Stimulated activated CD4-positive, alpha-beta T cell treated with anti-CD3 and anti-CD28 coated beads, TNF-alpha, amount 100 ng/mL, for 48 hours (primary cell): ENCODE data around the gene MOK.
A peak's percentile ranks its signal among the peaks of the same experiment; 100 is the strongest.
"Not testable (repeated sequence)": the region's sequence is repeated elsewhere in the genome, so short reads cannot be mapped to it uniquely, and the experiment has no call there.

Source experiments
- DNase-seq, 3 donors: peaks; one replicate each; pipeline ENCODE4 v3.0.0-alpha.2; 2020; ENCODE audit warnings: low read depth in 3 of 3

Gene MOK

DNA sequence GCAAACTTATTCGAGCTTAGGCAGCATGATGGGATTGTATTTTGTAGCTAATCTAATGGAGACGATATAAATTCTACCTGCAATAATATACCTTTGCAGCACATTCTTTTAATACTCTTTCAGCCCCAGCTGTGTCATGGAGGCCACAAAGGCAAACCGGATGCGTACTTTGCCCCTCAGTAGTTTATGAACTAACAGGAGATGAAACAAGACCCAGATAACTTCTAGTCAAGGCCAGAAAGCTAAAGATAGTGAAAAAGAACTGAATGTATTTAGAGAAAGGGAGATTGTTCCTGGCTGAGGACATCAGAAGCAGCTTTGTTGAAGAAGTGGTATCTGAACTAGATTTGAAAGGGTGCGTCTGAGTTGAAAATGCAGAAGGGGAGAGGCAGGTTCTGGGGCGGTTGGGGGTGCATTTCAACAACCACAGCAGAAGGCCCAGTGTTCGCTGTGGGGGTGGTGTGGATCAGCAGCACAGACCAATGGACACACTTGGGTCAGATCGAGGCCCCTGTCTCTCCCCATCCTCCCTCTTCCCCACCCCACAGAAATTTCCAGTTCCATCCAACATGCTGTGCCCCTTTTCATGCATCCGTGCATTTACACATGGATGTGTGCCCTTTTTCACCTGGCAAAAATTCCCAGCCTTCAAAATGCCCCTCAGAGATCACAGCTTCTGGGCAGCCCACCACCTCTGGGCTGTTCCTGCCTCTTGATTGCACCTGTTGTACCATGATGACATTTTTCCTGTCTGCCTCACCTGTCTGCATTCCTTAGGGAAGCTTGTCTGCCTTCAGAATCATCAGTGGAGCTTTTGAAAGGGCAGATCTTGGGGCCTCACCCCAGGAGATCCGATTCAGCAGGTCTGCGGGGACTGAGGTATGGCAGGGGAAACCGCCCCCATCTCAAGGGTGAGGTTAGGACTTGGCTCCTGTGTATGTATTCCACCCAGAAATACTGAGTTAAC is 16.8 kb upstream of the MOK start:
- DNase-seq, result no peak

DNA sequence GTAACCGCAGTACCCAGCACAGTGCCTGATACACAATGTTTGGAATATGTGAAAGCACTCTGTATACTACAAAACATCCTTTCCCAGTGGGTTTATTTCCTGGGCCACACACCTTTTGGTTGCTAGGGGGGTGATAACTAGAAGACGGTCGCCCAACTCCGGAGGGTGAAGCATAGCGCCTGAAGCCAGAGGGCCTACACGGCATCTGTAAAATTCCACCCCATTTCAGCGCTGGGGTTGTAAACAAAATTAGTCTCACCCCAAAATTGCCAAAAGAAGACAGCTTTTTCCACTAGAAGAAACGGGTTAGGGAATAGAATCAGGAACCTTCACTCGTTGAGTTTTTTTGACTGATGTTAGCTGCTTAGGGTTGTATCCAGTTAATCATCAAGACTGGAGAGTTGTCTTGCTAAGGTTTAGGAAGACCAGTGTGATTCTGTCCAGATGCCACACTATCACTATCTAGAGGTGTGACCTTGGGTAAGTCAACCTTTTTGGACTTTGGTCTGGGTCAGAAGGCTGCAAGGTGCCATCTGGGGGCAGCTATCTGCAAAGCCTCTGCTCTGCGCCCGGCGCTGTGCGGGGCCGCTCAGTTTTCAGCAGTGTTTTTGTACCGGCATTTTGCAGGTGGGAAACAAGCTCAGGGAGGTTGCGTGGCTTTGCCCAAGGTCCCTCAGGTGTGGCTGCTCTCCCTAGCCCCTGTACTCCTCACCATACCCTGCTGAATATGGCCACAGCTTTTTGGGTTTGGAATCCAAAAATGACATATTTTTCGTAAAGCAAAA is 15.9 kb upstream of the MOK start:
- DNase-seq, result no peak

DNA sequence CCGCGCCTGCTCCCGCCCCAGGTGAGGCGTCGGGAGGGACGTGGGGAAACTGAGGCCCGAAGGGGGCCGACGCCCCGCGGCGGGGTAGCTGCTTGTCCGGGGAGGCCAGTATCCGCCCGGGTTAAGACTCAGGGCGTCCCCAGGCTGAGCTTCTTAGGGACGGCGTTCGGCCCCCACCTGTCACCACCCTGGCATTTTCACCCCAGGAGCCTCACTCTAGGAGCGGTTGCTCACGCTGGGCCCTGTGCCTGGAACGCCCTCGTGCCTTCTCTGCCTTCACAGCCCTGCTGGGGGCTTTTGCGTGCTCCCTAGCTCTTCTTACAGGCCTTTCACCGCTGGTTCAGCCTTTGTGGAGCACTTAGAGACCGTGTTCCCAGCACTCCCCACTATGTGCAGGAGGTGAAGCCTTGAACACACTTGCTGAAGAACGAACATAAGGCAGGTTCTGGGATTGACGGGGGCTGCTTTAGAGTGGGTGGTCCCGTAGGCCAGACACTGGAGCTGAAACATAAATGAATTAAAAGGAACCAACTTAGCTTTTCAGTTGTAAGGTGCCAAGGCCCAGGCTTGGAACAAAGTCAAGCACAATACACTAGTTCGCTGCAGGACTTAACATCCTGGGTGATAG is 15.2 kb upstream of the MOK start:
- no peak for DNase-seq

DNA sequence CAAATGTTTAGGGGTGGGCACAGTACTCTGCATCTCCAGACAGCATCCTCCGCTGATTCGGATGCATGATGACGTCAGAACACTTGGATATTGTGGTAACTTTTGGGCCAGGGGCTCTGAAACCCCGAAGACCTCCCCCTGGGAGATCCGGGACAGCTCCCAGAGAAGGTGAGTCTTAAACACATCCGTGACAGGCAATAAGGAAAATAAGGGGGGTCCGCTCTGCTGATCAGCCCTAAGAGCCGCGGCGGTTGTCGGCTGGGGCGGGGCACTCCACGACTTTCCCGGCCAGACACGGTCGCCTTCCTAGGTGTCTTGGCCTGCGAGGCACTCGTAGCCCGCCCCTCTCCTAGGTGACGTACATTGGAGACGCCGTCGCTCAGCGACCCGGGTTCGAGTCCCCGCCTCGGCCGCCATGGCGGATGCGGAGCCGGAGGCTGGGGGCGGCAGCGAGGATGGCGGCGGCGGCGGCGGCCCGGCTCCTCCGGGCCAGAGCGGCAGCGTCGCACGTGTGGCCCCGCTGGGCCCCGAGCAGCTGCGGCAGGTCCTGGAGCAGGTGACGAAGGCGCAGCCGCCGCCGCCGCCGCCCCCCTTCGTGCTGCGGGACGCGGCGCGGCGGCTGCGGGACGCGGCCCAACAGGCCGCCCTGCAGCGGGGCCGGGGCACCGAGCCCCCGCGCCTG is 14.5 kb upstream of the MOK start, which contains the start of gene ZNF839:
Gene ZNF839 (plus strand): TSS at position 396 of the 682 bp plus-strand sequence. CDS start 20 bp downstream, at position 416.
- peak; percentile 89 to 95 (median 91) for DNase-seq

DNA sequence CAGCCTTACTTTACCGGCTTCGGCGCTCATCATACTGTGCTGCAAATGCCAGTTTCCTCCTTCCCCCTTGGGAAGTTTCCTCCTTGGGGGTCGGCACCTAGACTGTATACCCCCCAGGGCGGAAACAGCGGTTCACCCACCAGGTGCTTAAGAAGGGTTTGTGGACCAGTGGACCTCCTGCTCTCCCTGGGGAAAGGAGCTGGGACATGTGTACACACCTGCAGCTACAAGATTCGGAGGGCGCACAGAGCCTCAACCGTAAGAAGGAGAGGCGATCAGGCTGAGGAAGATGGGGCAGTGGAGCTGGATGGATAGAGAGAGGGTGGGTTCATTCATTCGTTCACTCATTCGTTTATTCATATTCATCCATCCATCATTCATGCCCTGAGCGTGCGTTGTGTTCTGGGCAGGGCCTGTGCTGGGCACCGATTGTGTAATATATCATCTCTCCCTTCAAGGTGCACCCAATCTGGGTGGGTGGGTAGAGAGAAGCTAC is 13.9 kb upstream of the MOK start:
- DNase-seq, result no peak

DNA sequence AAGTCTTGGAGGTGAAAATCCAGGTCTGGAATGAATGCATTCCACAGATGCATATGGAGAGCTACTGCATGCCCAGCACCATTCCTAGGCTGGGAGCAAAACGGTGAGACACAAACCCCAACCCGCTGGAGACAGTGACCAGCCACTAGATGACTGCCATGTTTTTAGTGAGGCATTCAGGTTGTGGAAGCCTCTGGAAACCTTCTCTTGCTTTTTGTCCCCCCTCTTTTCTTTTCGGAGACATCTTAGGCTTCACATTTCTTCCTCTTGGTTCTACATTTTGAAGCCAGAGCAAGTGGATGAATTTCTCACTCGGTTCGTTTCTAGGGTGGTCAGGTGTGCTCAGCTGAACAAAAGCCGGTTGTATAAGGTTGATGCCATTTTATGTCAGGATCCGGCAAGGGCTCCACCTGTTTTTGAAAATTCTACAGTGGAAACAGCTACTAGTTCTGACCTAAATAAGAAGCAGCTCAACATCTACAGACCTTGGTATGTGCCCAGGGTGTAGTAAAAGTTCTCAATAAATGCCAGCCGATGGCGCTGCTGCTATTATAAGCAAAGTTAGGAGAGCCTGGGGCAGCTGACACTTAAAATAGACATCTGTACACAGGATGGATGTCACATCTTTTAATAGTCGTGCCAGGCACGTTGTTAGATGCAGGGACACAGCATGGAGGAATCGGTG is 12.7 kb upstream of the MOK start:
- DNase-seq, result no peak

DNA sequence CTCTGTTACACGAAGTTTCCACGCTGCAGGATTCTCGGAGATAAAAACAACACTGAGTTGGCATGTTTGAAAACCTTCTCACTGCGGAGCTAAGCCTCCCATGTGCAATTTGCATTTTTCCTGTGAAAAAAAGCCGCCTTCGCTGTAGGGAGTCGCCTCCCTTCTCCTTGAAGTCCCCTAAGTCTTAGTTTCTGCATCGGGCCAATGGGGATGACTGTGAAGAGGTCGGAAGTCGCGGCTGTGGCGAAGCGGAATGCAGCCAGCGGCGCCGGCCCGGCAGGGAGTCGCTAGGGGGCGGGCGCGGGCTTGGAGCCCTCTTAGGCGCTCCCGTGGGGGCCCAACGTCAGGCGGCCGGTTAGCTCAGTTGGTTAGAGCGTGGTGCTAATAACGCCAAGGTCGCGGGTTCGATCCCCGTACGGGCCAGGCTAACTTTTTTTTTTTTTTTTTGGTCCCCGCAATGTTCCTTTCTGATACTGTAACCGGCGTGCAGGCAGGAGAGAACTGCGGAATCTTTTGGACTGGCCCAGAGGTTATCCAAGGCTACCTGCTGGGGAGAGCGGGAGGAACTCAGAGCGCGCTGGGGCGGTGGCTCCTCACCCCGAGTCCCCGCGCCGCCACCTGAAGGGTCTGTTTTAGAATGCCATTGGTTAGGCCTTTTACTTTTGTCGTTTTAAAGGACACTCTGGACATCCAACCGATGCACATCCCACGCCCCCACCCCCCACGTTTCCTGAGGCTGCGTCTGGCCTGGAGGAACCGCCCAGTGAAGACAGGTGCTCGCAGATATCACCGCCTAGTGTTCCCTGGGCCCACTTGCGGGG is 12.0 kb upstream of the MOK start:
- DNase-seq, result peak; percentile 87 to 95 (median 92)

DNA sequence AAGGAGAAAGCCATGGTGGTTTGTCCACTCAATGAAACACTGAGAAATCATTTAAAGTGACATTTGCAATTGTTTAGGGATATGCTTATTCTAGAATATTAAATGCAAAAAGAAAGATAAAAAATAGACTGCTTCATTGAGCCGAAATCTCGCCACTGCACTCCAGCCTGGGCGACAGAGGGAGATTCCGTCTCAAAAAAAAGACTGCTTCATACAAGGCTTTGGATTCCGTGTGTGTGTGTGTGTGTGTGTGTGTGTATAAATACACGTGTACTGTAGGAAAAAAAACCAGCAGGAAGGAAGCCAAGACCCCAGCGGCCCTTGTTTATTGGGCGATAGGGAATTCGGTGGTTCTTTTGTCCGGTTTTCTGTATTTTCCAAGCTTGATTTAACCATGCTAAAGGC is 11.4 kb upstream of the MOK start:
- DNase-seq, result no peak

DNA sequence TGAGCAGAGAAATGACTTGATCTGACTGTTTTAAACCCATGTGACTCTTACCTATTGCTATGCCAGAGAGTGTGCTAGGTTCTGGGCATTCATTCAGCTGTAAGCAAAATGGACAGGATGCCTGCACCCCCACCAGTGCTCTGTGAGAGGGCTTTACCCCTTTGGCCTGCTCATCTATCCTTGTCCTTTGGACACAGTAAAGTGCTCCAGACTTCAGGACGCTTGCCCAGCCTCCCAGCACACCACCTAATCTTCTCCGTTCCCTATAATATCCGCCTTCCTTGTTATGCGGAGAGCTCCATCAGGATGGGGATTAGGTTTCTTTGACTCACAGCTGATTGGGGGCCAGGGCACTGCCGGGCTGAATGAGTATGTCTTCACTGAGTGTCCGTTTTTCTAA is 10.2 kb upstream of the MOK start:
- no peak for DNase-seq

DNA sequence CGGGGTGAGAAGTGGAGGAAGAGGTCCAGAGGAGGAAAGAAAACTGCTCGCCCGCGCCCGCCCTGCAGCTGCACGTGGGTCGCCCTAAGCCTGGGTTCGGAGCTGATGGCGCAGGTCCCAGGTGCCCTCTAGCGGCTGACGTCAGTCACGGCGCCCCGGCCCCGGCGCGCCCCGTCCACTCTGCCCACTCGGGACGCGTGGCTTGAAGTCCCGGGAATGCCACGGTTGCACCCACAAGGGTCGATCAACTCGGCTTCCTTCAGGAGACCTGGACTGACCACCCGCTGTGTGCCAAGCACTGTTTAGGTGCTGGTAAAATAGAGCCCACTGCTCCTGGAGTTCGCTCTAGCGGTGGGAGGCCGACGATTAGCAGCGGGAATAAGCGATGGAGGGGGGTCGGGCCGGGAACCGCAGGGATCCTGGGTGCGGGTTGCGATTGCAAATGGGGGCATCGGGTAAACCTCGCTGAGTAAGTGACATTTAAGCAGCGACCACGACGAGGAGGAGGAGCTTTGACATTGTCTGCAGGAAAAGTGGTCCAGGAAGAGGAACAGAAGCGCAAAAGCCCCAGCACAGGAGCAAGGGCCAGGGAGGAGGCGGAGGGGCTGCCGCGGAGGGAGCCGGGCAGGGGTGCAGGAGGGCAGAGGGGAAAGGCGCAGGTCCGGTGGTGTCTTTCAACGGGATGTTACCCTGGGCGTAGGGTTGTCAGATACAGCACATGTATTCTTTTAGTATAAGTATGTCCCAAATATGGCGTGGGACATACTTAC is 9.5 kb upstream of the MOK start:
- peak; percentile 56 to 73 (median 68) for DNase-seq

DNA sequence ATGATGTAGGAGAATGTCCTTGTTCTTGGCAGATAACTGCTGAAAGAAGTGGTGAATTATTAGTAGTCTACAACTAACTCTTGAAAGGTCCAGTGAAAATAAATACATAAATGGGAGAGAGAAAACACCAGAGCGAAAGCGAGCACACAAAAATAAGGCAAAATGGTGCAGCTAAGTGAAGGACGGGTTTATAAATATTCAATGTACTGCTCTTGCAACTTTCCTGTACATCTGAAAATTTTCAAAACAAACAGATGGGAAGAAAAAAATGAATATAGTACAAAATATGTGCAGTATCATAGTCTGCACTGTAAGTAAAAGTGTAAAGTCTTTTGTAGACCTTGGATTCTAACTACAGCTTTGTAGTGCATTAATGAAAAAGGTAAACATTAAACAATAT is 1.3 kb downstream of the MOK start:
- no peak for DNase-seq

DNA sequence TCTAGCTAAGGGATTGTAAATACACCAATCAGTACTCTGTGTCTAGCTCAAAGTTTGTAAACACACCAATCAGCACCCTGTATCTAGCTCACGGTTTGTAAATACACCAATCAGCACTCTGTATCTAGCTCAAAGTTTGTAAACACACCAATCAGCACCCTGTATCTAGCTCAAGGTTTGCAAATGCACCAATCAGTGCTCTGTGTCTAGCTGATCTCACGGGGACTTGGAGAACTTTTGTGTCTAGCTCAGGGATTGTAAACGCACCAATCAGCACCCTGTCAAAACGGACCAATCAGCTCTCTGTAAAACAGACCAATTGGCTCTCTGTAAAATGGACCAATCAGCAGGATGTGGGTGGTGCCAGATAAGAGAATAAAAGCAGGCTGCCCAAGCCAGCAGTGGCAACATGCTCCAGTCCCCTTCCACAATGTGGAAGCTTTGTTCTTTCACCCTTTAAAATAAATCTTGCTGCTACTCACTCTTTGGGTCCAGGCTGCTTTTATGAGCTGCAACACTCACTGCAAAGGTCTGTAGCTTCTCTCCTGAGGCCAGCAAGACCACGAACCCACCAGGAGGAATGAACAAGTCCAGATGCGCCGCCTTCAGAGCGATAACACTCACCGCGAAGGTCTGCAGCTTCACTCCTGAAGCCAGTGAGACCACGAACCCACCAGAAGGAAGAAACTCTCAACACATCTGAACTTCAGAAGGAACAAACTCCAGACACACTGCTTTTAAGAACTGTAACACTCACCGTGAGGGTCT is 6.5 kb downstream of the MOK start:
- DNase-seq, result not testable (repeated sequence)

DNA sequence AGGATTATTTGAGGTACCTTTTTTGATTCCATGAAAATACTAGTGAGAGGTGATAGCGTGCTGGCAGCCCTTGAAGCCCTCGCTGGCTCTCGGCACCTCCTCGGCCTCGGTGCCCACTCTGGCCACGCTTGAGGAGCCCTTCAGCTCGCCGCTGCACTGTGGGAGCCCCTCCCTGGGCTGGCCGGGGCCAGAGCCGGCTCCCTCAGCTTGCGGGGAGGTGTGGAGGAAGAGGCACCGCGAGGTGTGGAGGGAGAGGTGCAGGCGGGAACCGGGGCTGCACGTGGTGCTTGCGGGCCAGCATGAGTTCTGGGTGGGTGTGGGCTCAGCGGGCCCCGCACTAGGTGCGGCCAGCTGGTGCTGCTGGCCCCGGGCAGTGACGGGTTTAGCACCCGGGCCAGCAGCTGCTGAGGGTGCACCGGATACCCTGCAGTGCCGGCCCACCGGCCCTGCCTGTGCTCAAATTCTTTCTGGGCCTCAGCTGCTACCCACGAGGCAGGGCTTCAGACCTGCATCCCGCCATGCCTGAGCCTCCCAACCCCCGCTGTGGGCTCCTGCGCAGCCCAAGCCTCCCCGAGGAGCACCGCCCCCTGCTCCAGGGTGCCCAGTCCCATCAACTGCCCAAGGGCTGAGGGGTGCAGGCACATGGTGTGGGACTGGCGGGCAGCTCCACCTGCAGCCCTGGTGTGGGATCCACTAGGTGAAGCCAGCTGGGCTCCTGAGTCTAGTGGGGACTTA is 7.4 kb downstream of the MOK start:
- no peak for DNase-seq

DNA sequence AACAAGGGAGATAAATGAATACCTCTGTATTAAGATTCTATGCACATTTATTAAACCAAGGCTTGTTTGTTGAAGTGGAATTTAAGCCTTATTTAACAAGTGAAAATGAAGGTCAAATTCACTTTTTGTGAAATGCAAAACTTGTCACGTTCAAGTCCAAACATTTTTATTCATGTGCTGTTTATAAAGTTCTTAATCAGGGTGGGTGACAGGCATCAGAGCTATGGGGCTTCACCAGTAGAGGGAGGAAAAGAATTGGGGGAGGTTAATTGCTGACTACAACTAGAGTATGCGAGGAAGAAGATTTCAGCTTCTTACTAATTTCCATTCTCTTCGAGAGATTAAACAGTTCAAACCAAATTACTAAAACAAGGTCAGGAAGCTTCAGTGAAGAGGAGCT is 9.7 kb downstream of the MOK start:
- DNase-seq, result no peak

DNA sequence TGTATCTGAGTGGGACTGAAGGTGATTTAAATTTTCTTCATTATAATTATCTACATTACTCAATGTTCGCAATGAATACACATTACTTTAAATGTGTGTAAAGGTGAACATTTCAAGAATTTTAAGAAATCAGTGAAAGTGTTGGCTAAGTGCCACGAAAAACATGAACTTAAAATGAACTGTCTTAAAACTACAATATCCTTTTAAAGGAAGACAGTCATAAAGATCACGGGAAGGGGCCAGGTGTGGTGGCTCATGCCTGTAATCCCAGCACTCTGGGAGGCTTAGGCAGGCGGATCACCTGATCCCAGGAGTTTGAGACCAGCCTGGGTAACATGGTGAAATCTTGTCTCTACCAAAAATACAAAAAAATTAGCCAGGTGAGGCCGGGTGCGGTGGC is 11.2 kb downstream of the MOK start:
- no peak for DNase-seq

DNA sequence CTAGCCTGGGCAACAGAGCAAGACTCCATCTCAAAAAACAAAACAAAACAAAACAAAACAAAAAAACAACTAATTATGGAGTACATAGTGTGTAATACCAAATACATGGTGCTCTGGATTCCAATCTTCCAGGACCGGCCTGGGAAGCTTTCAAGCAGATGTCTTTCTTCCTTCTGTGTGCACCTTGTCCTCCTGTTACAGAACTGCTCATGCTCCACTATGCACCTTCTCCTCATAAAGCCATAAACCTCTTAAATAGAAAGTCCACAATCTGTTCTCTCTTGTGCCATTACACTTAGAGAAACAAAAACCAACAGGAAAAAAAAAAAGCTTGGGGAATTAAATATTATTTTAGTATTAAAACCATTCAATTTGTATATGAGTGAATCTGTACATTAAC is 12.5 kb downstream of the MOK start:
- no peak for DNase-seq

DNA sequence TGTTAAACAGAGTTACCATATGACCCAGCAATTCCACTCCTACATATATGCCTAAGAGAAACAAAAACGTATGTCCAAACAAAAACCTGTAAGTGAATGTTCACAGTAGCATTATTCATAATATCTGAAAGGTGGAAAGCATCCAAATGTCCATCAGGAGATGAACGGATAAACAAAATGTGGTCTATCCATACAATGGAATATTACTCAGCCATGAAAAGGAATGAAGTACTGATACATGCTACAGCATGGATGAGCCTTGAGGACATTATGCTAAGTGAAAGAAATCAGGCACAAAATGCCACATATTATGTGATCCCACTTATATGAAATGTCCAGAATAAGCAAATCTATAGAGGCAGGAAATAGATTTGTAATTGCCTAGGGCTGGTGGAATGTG is 16.8 kb downstream of the MOK start:
- DNase-seq, result no peak

DNA sequence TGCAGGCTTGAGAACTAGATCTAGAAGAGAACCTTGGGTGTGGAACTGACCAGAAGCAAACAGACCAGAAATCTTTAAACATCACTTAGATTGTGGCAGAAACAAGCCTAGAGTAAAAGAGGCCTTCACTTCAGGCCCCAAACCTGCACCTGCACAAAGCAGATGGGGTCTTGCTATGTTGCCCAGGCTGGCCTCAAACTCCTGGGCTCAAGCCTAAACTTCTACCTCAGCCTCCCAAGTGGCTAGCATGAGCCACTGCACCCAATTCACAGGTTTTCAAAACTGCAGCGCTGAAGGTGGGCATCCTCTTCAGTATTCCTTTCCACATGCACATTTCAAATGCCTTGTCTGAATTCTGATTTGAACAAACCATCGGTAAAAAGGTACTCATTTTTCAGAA is 19.9 kb downstream of the MOK start:
- DNase-seq, result no peak
